Glutamatergic neuron (in vitro differentiated cells): ENCODE data around the gene ZBP1. TPM values are rescaled to one million over a fixed set of nuclear protein-coding genes. Genes with fewer than 3 reads are reported as not detected.

ENCODE experiments used
- DNase-seq: peaks from one replicate; pipeline ENCODE4 v3.0.0; 2022
- H3K27ac Mint-ChIP-seq: one replicate; pipeline ENCODE4 v1.8.0; 2020; ENCODE audit warnings: mild to moderate bottlenecking, mixed read lengths, inconsistent platforms; ENCODE audit not compliant: unreplicated experiment
- H3K27me3 Mint-ChIP-seq: one replicate; pipeline ENCODE4 v1.8.0; 2020; ENCODE audit warnings: mild to moderate bottlenecking, moderate library complexity, mixed read lengths, inconsistent platforms; ENCODE audit not compliant: unreplicated experiment
- H3K36me3 Mint-ChIP-seq: one replicate; pipeline ENCODE4 v1.8.0; 2020; ENCODE audit warnings: mild to moderate bottlenecking, mixed read lengths, inconsistent platforms; ENCODE audit not compliant: unreplicated experiment
- H3K4me1 Mint-ChIP-seq: one replicate; pipeline ENCODE4 v1.8.0; 2020; ENCODE audit warnings: mild to moderate bottlenecking, low read depth, mixed read lengths, inconsistent platforms; ENCODE audit not compliant: unreplicated experiment
- H3K4me3 Mint-ChIP-seq: one replicate; pipeline ENCODE4 v1.8.0; 2020; ENCODE audit warnings: mild to moderate bottlenecking, mixed read lengths, inconsistent platforms; ENCODE audit not compliant: unreplicated experiment
- H3K9me3 Mint-ChIP-seq: one replicate; pipeline ENCODE4 v1.8.0; 2020; ENCODE audit warnings: mild to moderate bottlenecking, moderate library complexity, mixed read lengths, inconsistent platforms; ENCODE audit not compliant: unreplicated experiment
- CTCF ChIP-seq: fragments of 200-600 bp; sonication (generic); IDR thresholded peaks from one replicate; pipeline ENCODE4 v1.5.0; 2021; ENCODE audit not compliant: partially characterized antibody, unreplicated experiment
- total RNA-seq: library from RNA; stranded (reverse); fragmentation: NEBNext Ultra II Directional; extraction: Animal tissue kit (Norgen Biotek cat#: 25700); gene quantifications from one replicate; pipeline ENCODE4 v1.2.1, GENCODE V29; 2021; ENCODE audit not compliant: unreplicated experiment

Gene ZBP1
- total RNA-seq, 1 donor from 2014 or later = not detected

DNA sequence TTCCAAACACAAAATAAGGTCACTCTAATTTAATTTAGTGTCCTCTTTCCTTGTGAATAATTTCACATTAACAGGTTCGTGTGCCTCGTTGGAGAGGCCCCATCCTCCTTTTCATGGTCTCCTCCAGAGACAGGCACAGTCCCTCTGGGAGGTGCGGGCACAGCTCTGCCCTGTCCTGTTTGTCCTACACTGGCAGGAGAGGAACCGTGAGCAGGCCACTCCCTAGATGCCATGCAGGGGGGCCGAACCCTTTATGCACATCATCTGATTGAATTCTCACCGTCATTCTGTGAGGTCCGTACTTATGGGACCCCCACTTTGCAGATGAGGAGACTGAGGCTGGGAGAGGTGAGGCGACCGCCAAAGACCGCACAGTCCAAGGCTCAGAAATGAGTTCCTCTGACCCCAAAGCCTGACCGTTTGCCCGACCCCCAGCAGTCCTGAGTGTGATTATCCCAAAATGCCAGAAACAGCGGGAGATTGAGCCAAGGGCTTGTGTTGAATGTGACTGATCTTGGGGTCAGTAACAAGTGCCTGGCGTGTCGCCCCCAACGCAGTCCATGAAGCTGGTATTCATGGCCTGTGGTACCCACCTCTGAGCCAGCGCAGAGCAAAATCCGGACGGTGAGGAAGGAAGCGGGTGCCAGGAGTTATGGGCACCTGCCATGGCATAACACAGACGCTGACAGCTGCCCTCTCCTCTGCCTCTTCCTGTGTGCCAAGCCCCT is 46.0 kb upstream of the ZBP1 start:
- no peaks in the 10 kb centered on the region for H3K36me3 Mint-ChIP-seq
- peaks cover 2% of the 10 kb centered on the region for H3K9me3 Mint-ChIP-seq
- peaks cover 12% of the 10 kb centered on the region for H3K4me1 Mint-ChIP-seq
- H3K27ac Mint-ChIP-seq = no peak overlapping the region
- peaks cover 2% of the 10 kb centered on the region for H3K27me3 Mint-ChIP-seq
- DNase-seq = no peak
- no peak for TF ChIP-seq CTCF
- H3K4me3 Mint-ChIP-seq = no peak overlapping the region

- Mint-ChIP-seq H3K9me3 (peaks cover 5% of the 10 kb centered on the region), H3K4me3 (no peak overlapping the region), H3K27me3 (peaks cover 2% of the 10 kb centered on the region), H3K4me1 (peaks cover 9% of the 10 kb centered on the region), H3K27ac (no peak overlapping the region), H3K36me3 (no peaks in the 10 kb centered on the region)
- DNase-seq = no peak
- TF ChIP-seq CTCF = no peak
Measured at GRCh38 chr20:57665589-57665971, 45.4 kb upstream of the ZBP1 start.

GRCh38 chr20:57664924-57665588 is 44.8 kb upstream of the ZBP1 start:
- no peaks in the 10 kb centered on the region for H3K36me3 Mint-ChIP-seq
- no peak overlapping the region for H3K27ac Mint-ChIP-seq
- peaks cover 5% of the 10 kb centered on the region for H3K9me3 Mint-ChIP-seq
- peaks cover 2% of the 10 kb centered on the region for H3K27me3 Mint-ChIP-seq
- peaks cover 6% of the 10 kb centered on the region for H3K4me1 Mint-ChIP-seq
- no peak for DNase-seq
- TF ChIP-seq CTCF = no peak
- H3K4me3 Mint-ChIP-seq = no peak overlapping the region

GRCh38 chr20:57664476-57664875 is 44.2 kb upstream of the ZBP1 start:
- Mint-ChIP-seq H3K36me3 (no peaks in the 10 kb centered on the region), H3K9me3 (peaks cover 5% of the 10 kb centered on the region), H3K27ac (no peak overlapping the region), H3K4me1 (peaks cover 3% of the 10 kb centered on the region), H3K4me3 (no peak overlapping the region), H3K27me3 (peaks cover 2% of the 10 kb centered on the region)
- TF ChIP-seq CTCF = no peak
- peak; percentile 14 for DNase-seq
